Kidney epithelial cell (primary cell): Measurements from ENCODE around the gene P2RY12. TPM values are rescaled to one million over a fixed set of nuclear protein-coding genes. Genes with fewer than 3 reads are reported as not detected.

ENCODE experiments used
- DNase-seq: peaks from one replicate; pipeline ENCODE4 v3.0.0-alpha.2; 2010; ENCODE audit warnings: low read depth
- H3K27me3 ChIP-seq: 2 replicates; pipeline ENCODE4 v1.6.0; 2011; ENCODE audit warnings: low read length; ENCODE audit not compliant: control insufficient read depth, insufficient read depth
- H3K36me3 ChIP-seq: 2 replicates; pipeline ENCODE4 v1.5.1; 2011; ENCODE audit warnings: low read length; ENCODE audit not compliant: control insufficient read depth, insufficient read depth
- H3K4me3 ChIP-seq: 2 replicates; pipeline ENCODE4 v1.5.1; 2011; ENCODE audit warnings: low read depth, mild to moderate bottlenecking, control low read depth, low read length
- CTCF ChIP-seq: IDR thresholded peaks from 2 replicates; pipeline ENCODE4 v1.5.1; 2011; ENCODE audit warnings: mild to moderate bottlenecking, moderate library complexity, low read length, control low read depth, inconsistent platforms; ENCODE audit not compliant: insufficient read depth, poor library complexity, severe bottlenecking
- total RNA-seq: library from RNA; depleted of rRNA; stranded (reverse); fragments of >200 nt; gene quantifications from 2 replicates; pipeline ENCODE4 v1.2.3, GENCODE V29; 2015

P2RY12 gene
- total RNA-seq, 1 donor from 2014 or later, result not detected

GRCh38 chr3:151303751-151304150 lies 80.8 kb downstream of the P2RY12 start:
- no peak for TF ChIP-seq CTCF
- H3K4me3 ChIP-seq, result no peak overlapping the region
- no peaks in the 10 kb centered on the region for H3K27me3 ChIP-seq
- DNase-seq, result no peak
- H3K36me3 ChIP-seq, result no peaks in the 10 kb centered on the region

- Histone ChIP-seq H3K4me3 (no peak overlapping the region), H3K27me3 (no peaks in the 10 kb centered on the region), H3K36me3 (no peaks in the 10 kb centered on the region)
- no peak for TF ChIP-seq CTCF
- DNase-seq, result no peak
Observed at GRCh38 chr3:151301787-151302186, 82.8 kb downstream of the P2RY12 start.

- no peak for TF ChIP-seq CTCF
- no peak for DNase-seq
- H3K36me3 ChIP-seq, result no peaks in the 10 kb centered on the region
- H3K27me3 ChIP-seq, result no peaks in the 10 kb centered on the region
- H3K4me3 ChIP-seq, result no peak overlapping the region
Observed at GRCh38 chr3:151300539-151300938, 84.0 kb downstream of the P2RY12 start.

- Histone ChIP-seq H3K4me3 (no peak overlapping the region), H3K36me3 (no peaks in the 10 kb centered on the region), H3K27me3 (no peaks in the 10 kb centered on the region)
- DNase-seq, result no peak
- TF ChIP-seq CTCF, result no peak
Observed at GRCh38 chr3:151299006-151299405, 85.5 kb downstream of the P2RY12 start.

DNA sequence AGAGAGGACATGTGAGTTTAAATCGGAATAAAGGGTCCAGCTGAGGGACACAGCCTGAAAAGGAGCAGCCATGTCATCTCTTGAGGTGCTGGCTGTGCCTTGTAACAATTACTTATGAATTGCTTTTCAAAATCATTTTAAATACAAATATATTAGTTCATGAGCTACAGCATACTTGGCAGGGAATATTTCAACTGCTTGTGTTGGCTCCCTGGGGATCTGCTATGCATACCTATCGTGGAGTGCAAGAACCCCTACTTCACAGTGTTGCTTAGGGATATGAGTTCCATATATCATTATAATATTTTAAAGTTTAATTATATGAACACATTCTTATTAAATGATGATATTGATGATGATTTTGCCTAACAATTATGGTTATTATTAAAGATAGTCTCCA lies 87.1 kb downstream of the P2RY12 start:
- no peak for DNase-seq
- Histone ChIP-seq H3K4me3 (no peak overlapping the region), H3K27me3 (no peaks in the 10 kb centered on the region), H3K36me3 (no peaks in the 10 kb centered on the region)
- no peak for TF ChIP-seq CTCF

DNA sequence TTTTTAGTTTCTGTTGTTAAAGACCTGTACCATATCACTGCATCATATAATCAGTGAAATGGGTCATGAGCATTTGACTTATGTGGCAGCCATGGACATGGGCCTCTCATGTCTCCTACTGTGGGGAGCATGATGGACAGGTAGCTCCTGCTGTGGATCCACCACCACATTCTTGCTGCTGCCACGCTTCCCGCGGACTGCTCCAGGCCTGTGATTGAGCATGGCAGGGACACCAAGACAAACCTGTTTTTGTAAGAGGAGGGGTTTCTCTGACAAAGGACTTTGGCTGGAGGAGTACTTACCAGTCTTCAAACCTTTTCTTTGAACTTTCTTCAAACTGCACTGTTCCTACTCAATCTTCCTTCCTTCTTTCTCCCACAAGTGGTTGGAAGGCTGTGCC lies 88.3 kb downstream of the P2RY12 start:
- no peaks in the 10 kb centered on the region for H3K27me3 ChIP-seq
- H3K4me3 ChIP-seq, result no peak overlapping the region
- no peak for TF ChIP-seq CTCF
- no peak for DNase-seq
- H3K36me3 ChIP-seq, result no peaks in the 10 kb centered on the region
